Occipital lobe (tissue), 2 donors: ENCODE measurements around the gene CYP2W1. TPM values are rescaled to one million over a fixed set of nuclear protein-coding genes. Genes with fewer than 3 reads are reported as not detected.

Experiments
- DNase-seq: peaks from one replicate; lab custom pipeline; 2025; lab: John Stamatoyannopoulos, UW
- total RNA-seq: library from RNA; depleted of rRNA; stranded (reverse); fragments of >200 nt; gene quantifications from one replicate; pipeline ENCODE4 v1.2.3, GENCODE V29; 2014

The CYP2W1 gene
- total RNA-seq, 1 donor from 2014 or later = not detected

DNA sequence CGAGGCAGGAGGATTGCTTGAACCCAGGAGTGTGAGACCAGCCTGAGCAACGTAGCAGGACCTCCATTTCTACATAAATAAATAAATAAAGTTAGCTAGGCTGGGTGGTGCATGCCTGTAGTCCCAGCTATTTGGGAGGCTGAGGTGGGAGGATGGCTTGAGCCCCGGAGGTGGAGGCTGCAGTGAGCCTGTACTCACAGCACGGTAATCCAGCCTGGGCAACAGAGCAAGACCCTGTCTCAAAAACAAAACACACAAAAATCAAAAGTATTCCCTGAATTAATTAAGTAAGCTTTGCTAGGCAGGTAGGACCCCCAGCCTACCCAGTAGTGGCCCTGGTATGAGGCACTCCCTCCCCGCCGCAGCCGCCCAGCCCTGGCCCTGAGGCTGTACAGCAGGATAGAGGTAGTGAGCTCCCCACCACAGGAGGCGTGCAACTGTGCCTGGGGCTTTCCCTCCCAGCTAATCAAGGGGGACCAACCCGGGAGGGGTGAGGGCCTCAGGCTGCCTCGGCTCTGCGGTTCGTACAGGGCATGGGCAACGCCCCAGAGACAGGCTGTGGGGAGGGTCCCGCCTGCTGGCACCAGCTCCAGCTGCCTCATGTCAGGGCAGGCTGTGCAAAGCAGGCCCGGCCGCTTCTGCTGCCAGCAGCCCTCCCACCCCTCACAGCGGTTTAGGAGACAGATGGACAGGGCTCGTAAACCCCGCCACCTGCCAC, 1.0 kb upstream of the CYP2W1 start:
- DNase-seq = no peak

DNA sequence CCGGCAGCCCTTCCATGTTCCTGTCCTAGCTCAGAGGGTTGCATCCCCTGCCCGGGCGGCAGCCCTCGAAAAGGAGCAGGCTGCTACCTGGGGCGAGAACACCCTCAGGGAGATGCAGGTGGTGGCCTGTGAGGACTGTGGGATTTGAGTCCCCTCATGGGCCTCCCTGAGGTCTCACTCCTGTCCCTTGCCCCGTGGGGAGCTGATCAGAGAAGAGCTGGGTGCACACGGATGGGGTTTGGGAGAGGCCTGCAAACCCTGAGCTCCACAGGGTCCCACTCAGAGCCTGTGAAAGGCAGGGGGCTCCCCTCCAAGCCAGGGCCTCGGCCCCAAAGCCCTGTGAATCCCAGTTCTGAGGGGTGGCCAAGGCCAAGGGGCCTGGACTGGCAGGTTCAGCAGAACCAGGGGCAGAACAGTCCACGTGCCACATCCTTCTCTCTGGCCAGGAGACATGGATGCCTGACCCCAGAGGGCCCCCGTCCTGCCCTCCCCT, 424 bp upstream of the CYP2W1 start:
- no peak for DNase-seq

DNA sequence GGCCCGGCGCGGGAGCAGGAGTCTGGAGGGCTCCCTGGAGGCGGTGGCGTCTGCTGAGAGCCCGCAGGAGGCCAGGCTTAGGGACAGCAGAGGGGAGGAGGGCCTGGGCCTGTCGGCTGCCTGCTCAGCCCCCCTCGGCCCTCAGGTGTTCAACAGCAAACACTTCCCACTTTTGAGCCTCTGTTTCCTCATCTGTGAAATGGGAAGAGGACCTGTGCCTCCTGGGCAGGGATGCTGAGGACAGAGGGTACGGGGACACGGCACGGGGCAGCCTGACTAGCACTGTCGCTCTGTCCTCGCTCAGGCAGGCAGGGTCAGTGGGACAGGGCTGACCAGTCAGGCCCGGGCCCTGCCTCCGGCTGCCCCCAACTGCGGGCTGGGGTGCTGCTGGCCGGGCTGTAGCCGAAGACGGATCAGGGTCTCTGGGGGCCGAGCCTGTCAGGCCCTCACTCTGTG, 663 bp downstream of the CYP2W1 start:
- DNase-seq = no peak

DNA sequence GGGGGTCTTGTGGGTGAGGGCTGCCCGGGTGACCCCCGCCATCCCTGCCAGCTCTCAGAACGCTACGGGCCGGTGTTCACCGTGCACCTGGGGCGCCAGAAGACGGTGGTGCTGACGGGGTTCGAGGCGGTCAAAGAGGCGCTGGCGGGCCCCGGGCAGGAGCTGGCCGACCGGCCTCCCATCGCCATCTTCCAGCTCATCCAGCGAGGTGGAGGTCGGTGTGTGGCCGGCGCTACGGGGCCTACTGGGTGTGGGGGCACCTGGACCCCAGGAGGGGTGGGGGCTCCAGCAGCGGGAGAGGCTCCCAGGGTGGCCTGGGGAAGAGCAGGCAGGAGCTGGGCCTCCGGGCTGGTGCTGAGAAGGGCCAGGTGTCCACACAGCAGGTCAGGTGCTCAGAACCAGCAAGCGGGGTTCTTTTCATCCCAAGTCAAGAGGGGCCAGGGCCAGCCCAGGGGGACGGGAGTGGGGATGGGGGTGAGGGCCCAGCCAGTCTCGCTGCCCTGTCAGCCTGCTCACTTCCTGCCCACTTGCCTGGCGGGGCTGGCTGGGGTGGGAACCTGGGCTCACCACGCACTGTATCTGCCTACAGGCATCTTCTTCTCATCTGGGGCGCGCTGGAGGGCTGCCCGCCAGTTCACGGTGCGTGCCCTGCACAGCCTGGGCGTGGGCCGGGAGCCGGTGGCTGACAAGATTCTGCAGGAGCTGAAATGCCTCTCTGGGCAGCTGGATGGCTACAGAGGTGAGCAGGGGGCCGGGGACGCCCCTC, 1.6 kb downstream of the CYP2W1 start:
- DNase-seq = no peak

DNA sequence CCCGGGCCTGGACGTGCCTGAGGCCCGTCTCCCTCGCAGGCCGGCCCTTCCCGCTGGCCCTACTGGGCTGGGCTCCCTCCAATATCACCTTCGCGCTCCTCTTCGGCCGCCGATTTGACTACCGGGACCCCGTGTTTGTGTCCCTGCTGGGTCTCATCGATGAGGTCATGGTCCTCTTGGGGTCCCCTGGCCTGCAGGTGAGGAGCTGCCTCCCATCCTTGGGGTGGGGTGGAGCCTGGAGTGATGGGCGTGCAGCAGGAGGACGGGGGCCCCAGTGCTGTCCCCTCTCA, 2.1 kb downstream of the CYP2W1 start:
- DNase-seq = no peak

DNA sequence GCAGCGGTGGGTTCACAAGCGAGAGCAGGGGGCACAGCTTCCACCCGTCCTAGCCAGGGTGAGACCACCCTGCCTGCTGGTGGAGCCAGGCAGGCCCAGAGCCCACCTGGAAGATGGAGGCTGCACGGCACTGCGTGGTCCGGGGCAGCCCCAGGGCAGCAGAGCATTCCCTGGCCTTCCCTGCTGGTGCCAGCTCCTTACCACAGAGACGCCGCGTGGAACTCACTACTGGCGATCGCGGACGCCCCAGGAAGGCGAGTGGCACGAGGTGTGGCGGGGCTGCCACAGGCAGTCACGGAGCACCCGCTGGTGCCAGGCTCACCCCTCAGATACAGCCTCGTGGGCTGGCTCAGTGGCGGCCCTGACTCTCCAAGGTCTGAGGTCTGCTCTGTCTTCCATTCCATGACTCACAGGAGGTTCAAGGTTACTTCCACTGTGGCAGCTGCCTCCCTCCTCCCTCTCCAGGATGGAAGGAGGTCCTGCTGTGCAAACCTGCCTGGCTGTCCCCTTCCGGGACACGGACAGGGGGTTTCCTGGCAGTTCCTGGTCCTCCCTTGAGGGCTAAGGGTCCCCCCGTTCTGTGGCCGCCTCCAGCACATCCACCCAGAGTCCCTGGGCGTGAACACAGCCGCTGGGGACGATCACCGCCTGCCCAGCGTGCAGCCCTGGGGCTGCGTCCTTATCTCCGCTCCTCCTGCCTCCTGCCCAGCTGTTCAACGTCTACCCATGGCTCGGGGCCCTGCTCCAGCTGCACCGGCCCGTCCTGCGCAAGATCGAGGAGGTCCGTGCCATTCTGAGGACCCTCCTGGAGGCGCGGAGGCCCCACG, 3.1 kb downstream of the CYP2W1 start:
- no peak for DNase-seq

DNA sequence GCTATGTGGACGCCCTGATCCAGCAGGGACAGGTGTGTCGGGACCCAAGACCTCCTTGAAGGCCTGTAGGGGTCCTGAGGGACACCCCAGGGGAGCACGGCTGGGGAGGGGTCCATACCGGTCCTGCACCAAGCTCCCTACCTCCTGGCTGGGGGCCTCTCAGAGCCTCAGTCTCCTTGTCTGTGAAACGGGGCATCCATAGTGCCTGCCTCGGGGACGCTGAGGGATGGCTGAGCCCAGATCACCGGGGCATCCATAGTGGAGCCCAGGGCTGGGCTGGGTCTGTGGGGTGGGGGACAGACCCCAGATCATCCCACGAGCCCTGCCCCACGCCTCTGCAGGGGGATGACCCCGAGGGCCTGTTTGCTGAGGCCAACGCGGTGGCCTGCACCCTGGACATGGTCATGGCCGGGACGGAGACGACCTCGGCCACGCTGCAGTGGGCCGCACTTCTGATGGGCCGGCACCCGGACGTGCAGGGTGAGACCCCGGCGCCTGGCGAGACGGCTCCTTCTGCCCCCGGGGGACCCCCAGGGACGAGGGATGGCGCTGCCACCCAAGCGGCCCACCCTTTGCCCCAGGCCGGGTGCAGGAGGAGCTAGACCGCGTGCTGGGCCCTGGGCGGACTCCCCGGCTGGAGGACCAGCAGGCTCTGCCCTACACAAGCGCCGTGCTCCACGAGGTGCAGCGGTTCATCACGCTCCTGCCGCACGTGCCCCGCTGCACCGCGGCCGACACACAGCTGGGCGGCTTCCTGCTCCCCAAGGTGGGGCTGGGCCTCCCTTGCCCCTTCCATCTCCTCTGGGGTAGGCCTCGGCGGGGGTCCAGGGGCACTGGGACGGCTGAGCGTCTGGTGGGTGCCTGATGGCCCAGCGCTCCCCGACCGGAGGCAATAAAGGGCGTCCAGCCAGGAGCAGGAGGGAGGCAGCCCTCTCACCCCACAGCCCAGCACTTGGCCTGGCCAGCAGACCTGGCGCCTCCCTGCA, 4.1 kb downstream of the CYP2W1 start:
- no peak for DNase-seq

DNA sequence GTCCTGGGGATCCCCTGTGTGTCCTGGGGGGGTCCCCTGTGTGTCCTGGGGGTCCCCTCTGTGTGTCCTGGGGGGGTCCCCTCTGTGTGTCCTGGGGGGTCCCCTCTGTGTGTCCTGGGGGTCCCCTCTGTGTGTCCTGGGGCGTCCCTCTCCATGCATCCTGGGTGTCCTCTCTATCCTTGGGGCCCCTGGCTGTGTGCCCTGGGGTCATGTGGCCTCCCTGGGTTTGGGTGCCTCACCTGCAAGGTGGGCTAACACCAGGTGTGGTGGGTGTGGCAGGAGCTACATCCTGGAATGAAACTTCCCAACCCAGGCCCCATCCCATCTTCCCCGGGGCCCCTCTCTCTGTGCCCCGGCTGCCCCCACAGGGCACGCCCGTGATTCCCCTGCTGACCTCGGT, 4.9 kb downstream of the CYP2W1 start:
- DNase-seq = no peak

DNA sequence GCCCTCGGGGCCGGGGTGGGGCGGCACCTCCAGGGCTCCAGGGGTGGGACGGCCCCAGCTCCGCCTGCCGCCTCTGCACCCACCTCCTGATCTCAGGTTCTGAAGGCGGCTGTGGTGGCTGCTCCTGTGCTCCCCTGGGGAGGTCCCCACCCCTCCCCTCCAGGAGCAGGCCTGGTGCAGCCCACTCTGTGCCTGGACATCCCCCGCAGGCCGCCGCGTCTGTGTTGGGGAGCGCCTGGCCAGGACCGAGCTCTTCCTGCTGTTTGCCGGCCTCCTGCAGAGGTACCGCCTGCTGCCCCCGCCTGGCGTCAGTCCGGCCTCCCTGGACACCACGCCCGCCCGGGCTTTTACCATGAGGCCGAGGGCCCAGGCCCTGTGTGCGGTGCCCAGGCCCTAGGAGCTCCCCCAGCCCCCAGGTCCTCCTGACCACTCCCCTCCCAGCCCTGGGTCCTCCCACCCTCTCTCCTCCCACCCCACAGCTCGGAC, 5.5 kb downstream of the CYP2W1 start:
- no peak for DNase-seq

DNA sequence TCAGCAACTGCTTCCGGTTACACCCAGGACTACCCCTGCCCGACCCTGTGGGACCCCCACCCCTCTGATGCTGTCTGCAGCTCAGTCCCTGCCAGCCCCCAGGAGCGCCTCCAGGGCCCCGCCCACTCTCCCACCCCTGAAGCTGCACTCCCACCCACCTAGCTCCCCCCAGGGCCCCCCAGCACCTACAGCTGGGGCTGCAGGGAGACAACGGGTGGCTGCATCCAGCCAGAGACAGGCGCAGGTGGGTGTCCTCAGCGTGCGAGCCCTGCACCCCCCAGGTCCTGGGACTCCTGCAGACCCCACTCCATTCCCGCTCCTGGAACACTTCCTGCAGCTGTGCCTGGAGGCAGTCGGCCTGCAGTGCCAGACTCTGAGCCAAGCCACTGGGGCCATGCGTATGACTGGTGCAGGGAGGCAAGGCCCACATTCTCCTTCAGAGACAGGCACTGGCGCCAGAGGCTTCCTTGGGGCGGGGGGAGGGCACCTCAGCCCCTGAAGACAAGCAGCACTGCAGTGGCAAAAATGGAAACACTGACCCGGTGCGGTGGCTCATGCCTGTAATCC, 6.1 kb downstream of the CYP2W1 start:
- DNase-seq = no peak

DNA sequence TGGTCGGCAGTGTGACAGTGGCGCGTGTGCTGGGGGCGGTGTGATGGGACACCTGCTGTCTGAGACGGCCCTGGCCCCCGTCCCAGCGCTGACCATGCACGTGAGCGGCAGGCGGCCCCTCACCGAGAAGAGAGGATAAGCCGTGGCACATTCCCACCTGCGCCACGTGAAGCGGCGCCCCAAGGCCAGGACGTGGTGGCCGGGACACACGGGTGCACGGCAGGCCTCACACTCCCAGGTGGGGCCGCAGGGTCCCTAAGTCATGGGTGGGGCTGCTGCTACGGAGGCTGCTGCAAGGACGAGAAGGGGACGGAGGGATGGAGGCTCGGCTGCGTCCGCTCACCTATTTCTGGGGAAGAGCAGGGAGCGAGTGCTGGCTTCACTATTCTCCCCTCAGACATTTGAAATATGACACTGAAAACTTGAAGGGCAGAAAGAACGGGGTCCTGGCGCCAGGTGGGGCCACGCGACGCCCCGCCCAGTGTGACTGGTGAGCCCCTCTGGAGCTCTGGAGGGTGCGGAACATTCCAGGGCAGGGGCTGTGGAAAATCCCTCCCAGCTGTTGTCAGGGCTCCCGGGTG, 7.5 kb downstream of the CYP2W1 start:
- DNase-seq = no peak

DNA sequence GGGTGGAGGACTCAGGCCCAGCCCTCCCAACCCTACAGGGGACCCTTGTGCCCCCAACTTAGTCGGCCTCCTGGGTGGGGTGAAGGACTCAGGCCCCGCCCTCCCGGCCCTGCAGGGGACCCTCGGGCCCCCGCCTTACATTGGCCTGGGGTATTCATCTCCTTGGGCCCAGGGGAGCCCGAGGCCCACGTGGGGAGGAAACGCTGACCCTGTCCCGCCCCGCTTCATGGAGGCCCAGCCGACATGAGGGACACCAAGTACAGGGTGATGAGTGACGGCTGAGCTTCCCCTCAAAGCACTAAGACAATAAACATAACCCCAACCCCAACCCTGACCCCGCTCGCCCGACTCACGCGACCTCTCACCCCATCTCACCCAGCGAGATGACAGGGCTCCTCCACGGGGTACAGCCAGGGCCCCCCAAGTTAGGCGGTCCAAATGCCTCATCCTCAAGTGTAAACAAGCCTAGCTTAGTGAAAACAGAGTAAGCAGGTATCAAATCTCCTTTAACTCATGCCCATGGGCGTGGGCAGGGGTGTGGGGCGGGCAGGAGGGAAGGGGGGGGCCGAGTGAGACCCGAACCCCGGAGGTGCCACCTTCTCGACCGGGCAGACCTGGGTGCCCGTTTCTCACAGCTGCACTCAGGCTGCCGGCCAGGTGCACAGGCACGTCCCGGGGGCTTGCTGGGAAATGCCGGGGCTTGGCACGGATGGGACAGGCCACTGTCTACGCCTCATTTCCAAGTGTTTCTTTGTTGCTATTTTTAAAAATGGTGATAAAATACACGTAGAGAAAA, 8.2 kb downstream of the CYP2W1 start:
- DNase-seq = no peak

DNA sequence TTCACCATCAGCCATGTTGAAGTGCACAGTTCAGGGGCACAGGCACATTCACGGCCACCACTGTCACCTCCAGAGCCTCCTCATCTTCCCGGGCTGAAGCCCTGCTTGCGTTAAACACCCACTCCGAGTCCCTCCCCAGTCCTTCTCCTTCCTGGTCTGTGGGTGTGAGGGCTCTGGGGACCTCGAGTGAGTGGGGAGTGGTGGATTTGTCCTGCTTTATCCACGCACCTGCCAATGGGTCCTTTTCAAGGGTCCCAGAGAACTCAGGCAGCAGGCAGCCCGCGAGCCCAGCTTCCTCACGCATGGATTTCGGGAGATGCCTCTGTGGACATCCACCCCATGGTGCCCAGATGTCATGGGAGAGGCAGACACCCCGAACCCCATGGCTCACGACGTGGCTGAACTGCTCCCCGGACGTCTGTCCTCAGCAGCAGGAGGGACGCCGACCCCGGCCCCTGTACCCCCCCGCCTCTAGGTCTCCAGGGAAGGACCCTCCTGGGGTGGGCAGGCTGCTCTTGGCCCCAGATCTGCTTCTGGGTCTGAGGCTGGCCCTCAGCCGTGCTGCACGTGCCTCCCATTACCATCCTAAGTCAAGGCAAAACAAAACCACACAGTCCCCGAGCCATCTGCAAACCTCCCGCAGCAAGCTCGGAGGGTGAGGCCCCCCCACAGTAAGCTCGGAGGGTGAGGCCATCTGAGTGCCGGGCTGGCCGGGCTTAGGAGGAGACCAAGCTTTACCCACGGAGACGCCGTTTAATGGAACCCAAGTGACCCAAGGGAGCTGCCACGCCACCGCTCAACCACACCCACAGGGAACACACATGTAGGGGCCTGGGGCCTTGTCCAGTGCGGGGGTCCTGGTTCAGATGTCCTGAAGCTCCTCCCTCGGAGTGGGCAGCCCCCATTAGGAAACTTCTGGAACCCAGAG, 9.0 kb downstream of the CYP2W1 start:
- DNase-seq = no peak

DNA sequence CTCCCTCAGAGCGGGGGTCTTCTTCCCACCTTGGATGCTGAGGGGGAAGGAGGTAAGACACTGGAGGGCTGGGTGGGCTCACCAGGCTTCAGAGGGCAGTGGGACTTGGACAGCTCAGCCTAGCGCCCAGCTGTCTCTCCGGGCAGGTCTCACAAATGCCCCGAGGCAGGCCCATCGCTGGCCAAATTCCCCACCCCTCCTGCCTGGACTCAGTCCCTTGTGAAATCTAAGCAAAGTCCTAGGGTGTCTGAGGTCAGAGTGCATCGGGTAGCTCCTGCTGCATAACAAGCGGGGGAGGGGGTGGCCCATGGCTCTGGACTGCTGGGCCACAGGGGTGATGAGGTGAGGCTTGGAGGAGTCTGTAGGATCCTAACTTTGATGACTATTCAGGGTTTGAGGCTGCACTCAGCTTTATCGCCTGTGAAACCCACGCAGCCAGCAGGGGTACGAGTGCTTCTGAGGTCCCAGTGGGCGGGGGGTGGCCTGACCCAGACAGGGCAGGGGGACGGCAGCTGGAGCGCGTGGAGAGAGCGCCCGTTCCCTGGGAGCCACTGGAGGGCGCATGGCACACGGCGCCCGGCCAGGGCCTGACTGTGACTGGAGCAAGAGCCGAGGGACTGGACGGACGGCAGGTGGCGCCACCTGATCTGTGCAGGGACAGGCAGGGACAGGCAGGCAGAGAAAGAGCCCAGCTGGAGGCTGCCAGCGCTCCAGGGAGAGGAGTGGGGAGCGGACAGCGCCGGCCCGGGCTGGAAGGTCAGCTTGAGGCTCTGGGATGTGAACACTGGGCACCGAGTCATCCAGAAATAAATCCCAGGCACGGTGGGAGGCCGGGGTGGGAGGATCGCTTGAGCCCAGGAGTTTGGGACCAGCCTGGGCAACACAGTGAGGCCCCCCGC, 10.0 kb downstream of the CYP2W1 start:
- DNase-seq = peak; percentile 95

DNA sequence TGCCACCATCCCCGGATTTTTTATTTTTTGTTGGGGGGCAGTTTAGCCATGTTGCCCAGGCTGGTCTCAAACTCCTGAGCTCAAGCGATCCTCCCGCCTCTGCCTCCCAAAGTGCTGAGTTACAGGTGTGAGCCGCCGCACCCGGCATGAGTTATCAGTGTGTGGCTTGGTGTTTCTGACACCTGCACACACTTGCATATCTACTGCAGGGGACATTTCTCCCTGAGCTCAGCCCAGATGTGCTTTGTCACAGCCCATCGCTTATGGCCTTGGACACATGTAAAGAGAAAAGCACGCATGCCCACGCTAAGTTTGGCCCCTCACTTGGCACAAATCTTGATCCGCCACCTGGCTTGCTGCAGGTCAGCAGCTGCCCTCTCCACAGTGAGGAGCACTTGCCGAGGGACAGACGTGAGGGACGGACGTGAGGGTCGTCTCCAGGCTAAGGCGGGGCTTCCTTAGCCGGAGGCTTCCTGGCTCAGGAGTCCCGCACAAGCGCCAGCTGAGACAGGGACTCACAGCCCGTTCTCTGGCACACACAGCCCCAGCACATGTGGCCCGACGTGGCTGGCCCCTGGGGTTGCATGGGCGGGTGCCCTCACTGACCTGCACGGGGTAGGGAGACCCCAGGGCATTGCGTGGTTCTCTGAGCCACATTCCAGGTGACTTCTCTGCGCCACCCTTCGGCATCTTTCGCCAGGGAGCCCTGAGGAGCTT, 11.8 kb downstream of the CYP2W1 start:
- no peak for DNase-seq

DNA sequence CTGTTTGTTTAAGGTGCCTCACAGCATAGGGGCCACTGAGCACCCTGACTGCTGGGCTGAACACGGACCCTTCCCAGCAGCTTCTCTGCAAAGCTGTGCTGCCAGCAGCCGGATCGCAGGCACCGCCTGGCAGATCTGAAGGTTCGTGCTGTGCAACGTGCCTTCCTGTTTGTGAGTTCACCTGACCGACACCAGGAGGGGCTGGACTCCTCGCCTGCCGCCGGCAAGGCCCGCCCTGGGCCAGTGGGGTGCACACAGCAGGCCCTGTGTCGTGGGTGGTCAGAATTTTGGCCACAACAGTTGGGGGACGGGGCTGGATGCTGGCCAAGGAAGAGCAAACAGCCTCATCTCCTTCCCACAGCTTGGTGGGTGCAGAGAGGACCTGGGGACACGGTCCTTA, 12.6 kb downstream of the CYP2W1 start:
- DNase-seq = no peak
